Pancreas (tissue), 10 donors: ENCODE measurements around the gene RHBDD3. TPM values are rescaled to one million over a fixed set of nuclear protein-coding genes. Genes with fewer than 3 reads are reported as not detected.
"Not testable (repeated sequence)": the region's sequence is repeated elsewhere in the genome, so short reads cannot be mapped to it uniquely, and the experiment has no call there.

Source experiments
- ATAC-seq, 4 donors: fragments of 200-7000 bp; cut with Tn5 transposase; one replicate each; pipeline versions ENCODE4 v1.8.0 to v1.9.1; 2020; ENCODE audit warnings: mild to moderate bottlenecking in 4 of 4, moderate library complexity in 4 of 4
- DNase-seq, 6 donors: peaks; one replicate each; pipeline ENCODE4 v3.0.0-alpha.2; 2020
- FAIRE-seq: peaks from 2 replicates; lab custom pipeline; 2012; peaks lifted over from hg19 to GRCh38; lab: Jason Lieb, UNC
- H3K27ac ChIP-seq, 4 donors: fragments of 200-600 bp; sonication (generic); 1 replicate in 3 of 4; 2 replicates in 1 of 4; pipeline versions ENCODE4 v1.5.0 to v1.8.0; 2020
- H3K27me3 ChIP-seq, 4 donors: fragments of 200-600 bp; one replicate each; pipeline ENCODE4 v1.8.0; 2021
- H3K36me3 ChIP-seq, 3 donors: fragments of 200-600 bp; sonication (generic) in 1 of 3; one replicate each; pipeline versions ENCODE4 v1.5.0 to v1.8.0; 2020 to 2021
- H3K4me1 ChIP-seq, 3 donors: fragments of 200-600 bp; one replicate each; pipeline ENCODE4 v1.8.0; 2021
- H3K4me3 ChIP-seq, 4 donors: fragments of 200-600 bp; sonication (generic) in 2 of 4; one replicate each; pipeline versions ENCODE4 v1.5.0 to v1.8.0; 2020 to 2021
- H3K9me3 ChIP-seq, 4 donors: fragments of 200-600 bp; one replicate each; pipeline ENCODE4 v1.8.0; 2021
- CTCF ChIP-seq, 4 donors: fragments of 200-600 bp; sonication (generic) in 3 of 4; IDR thresholded peaks; one replicate each; pipeline versions ENCODE4 v1.5.0 to v1.8.0; 2021; ENCODE audit warnings: antibody characterized with exemption in 4 of 4
- WGBS, 2 donors: extraction: QIAGEN DNeasy Blood & Tissue Kit; methylation state at CpG; one replicate each; pipeline ENCODE4 v1.1.7; 2013; 5-methylcytosine and 5-hydroxymethylcytosine counted together
- intact Hi-C, 3 donors: fragments of 100-400 bp; cut with DNase I; formaldehyde crosslinking; loops; one replicate each; pipeline versions ENCODE4 v1.11.1 to v1.14.2; 2022
- polyA plus RNA-seq, 2 donors: library from polyadenylated mRNA; stranded (reverse); fragments of 200-250 nt; gene quantifications; one replicate each; pipeline ENCODE4 v1.2.3, GENCODE V29; 2013
- total RNA-seq, 6 donors: library from RNA; stranded (reverse); fragmentation: NEBNext Ultra II Directional in 4 of 6; extraction: Animal tissue kit (Norgen Biotek cat#: 25700) in 4 of 6; gene quantifications; one replicate each; pipeline versions ENCODE4 v1.2.1 to v1.2.4, GENCODE V29; 2021 to 2023
- donor health status: healthy with polysubstance abuse.
- donor health status: DM: no; HTN: no; CAD: no; lungs with moderate emphysema.
- donor health status: DM: no; HTN: no; CAD: no.
- donor health status: control.
- donor health status: control.
- donor health status: Bipolar disorder and iron deficiency.
- donor health status: DM: yes; HTN: yes; CAD: no.
- donor health status: DM: no; HTN: no; CAD: no.
- donor health status: DM: no; HTN: no; CAD: no.
- donor health status: DM: yes; HTN: yes; CAD: no.

RHBDD3 gene
- total and polyA plus RNA-seq, 8 donors, result 5.4 to 38.2 (median 10.1) TPM

- intact Hi-C loops, result loop anchor here in 2 of 3 donors (5.0 to 10.0 kb wide), 2 partner anchors 44 to 91 kb away; no protein-coding TSS in a partner anchor
Measured at GRCh38 chr22:29245626-29246385, 22.0 kb downstream of the RHBDD3 start.

GRCh38 chr22:29244785-29245625 is 22.8 kb downstream of the RHBDD3 start:
- Histone ChIP-seq H3K27ac (no peak overlapping the region), H3K36me3 (no peaks in the 10 kb centered on the region), H3K4me3 (no peak overlapping the region), H3K4me1 (no peaks in the 10 kb centered on the region), H3K27me3 (no peaks in the 10 kb centered on the region), H3K9me3 (no peaks in the 10 kb centered on the region)
- no peak for FAIRE-seq
- ATAC-seq, result peak in 3 of 4 donors; percentile 19 to 30 (median 24)
- 62 to 68% methylated on average over 7 of the region's 7 CpGs for WGBS, 2 donors
- no peak for TF ChIP-seq CTCF (IDR thresholded peaks at IDR 0.05)
- intact Hi-C loops, result loop anchor here (5.0 to 10.0 kb wide), 2 partner anchors 43 to 90 kb away; no protein-coding TSS in a partner anchor
- DNase-seq, result no peak

More at GRCh38 chr22:29245626-29246385, 22.0 kb downstream of the RHBDD3 start:
- Histone ChIP-seq H3K36me3 (no peaks in the 10 kb centered on the region), H3K4me1 (no peaks in the 10 kb centered on the region), H3K4me3 (no peak overlapping the region), H3K9me3 (no peaks in the 10 kb centered on the region), H3K27me3 (no peaks in the 10 kb centered on the region), H3K27ac (no peak overlapping the region)
- WGBS, 2 donors, result 28 to 33% methylated on average over 11 of the region's 11 CpGs
- FAIRE-seq (no peak), ATAC-seq (peak; percentile 87 to 100 (median 96)), DNase-seq (peak; percentile 52 to 86 (median 74))
- TF ChIP-seq CTCF (IDR thresholded peaks at IDR 0.05), result peak; percentile 89 to 96 (median 94)

- Histone ChIP-seq H3K27me3 (no peaks in the 10 kb centered on the region), H3K36me3 (no peaks in the 10 kb centered on the region), H3K9me3 (no peaks in the 10 kb centered on the region), H3K4me3 (no peak overlapping the region), H3K27ac (no peak overlapping the region), H3K4me1 (no peaks in the 10 kb centered on the region)
- no peak for DNase-seq
- FAIRE-seq, result no peak
- 77 to 86% methylated on average over 11 of the region's 11 CpGs for WGBS, 2 donors
- no peak for ATAC-seq
- intact Hi-C loops, result loop anchor here in 2 of 3 donors (5.0 to 10.0 kb wide), 2 partner anchors 42 to 89 kb away; no protein-coding TSS in a partner anchor
- no peak for TF ChIP-seq CTCF (IDR thresholded peaks at IDR 0.05)
Measured at GRCh38 chr22:29243874-29244446, 23.8 kb downstream of the RHBDD3 start.

- H3K4me3 ChIP-seq, H3K36me3 ChIP-seq, FAIRE-seq, H3K27ac ChIP-seq, ATAC-seq, H3K27me3 ChIP-seq, H3K4me1 ChIP-seq, DNase-seq, H3K9me3 ChIP-seq: not testable (repeated sequence)
- 86 to 90% methylated on average over 9 of the region's 9 CpGs for WGBS, 2 donors
- intact Hi-C loops, result loop anchor here in 2 of 3 donors (5.0 to 10.0 kb wide), 2 partner anchors 38 to 86 kb away; no protein-coding TSS in a partner anchor
Measured at GRCh38 chr22:29240481-29240880, 27.3 kb downstream of the RHBDD3 start.
